CD14-positive monocyte (primary cell): Measurements from ENCODE around the gene TCF25. TPM values are rescaled to one million over a fixed set of nuclear protein-coding genes. Genes with fewer than 3 reads are reported as not detected.

Experiments
- DNase-seq, 3 donors: peaks; one replicate each; pipeline ENCODE4 v3.0.0-alpha.2; 2011 to 2022
- H2AFZ ChIP-seq: 2 replicates; pipeline ENCODE4 v1.6.0; 2012; ENCODE audit warnings: mild to moderate bottlenecking, low read depth, low read length, inconsistent platforms; ENCODE audit not compliant: insufficient read depth, poor library complexity, severe bottlenecking
- H3K27ac ChIP-seq, 2 donors: 1 replicate in 1 of 2; 2 replicates in 1 of 2; pipeline ENCODE4 v1.5.1; 2012 to 2013; ENCODE audit warnings: low read length in 2 of 2, control low read depth in 1 of 2, inconsistent platforms in 1 of 2, low read depth in 1 of 2, mild to moderate bottlenecking in 1 of 2
- H3K27me3 ChIP-seq, 2 donors: one replicate each; pipeline versions ENCODE4 v1.6.0 to v1.6.1; 2011 to 2013; ENCODE audit warnings: low read length in 2 of 2; ENCODE audit not compliant: control insufficient read depth in 2 of 2, insufficient read depth in 2 of 2
- H3K36me3 ChIP-seq, 2 donors: replicated peaks in 1 of 2; 1 replicate in 1 of 2; 2 replicates in 1 of 2; pipeline versions ENCODE4 v1.5.1 to v1.6.1; 2012 to 2013; ENCODE audit warnings: low read length in 2 of 2, control low read depth in 1 of 2, inconsistent platforms in 1 of 2, mild to moderate bottlenecking in 1 of 2; ENCODE audit not compliant: insufficient read depth in 2 of 2, control insufficient read depth in 1 of 2
- H3K4me1 ChIP-seq, 2 donors: 1 replicate in 1 of 2; 2 replicates in 1 of 2; pipeline versions ENCODE4 v1.5.1 to v1.6.1; 2012 to 2013; ENCODE audit warnings: low read length in 2 of 2, control low read depth in 1 of 2, inconsistent platforms in 1 of 2, mild to moderate bottlenecking in 1 of 2, moderate library complexity in 1 of 2; ENCODE audit not compliant: insufficient read depth in 2 of 2, control insufficient read depth in 1 of 2
- H3K4me2 ChIP-seq: replicated peaks from 2 replicates; pipeline ENCODE3; 2012; ENCODE audit warnings: low read length, moderate library complexity, mild to moderate bottlenecking; ENCODE audit not compliant: poor library complexity, severe bottlenecking; ENCODE audit errors: extremely low read depth
- H3K4me3 ChIP-seq, 3 experiments: fragments of 200-600 bp in 1 of 3; sonication (generic) in 1 of 3; replicated peaks in 1 of 3; 1 replicate in 2 of 3; 2 replicates in 1 of 3; pipeline ENCODE4 v1.5.1; 2011 to 2013; ENCODE audit warnings: low read length in 3 of 3, mild to moderate bottlenecking in 3 of 3, control low read depth in 2 of 3, low read depth in 2 of 3, inconsistent platforms in 1 of 3, moderate library complexity in 1 of 3
- H3K79me2 ChIP-seq: 2 replicates; pipeline ENCODE4 v1.6.0; 2012; ENCODE audit warnings: mild to moderate bottlenecking, control low read depth, inconsistent platforms, low read length, moderate library complexity; ENCODE audit not compliant: insufficient read depth
- H3K9ac ChIP-seq: 2 replicates; pipeline ENCODE4 v1.6.0; 2017; ENCODE audit warnings: low read length, mild to moderate bottlenecking; ENCODE audit not compliant: insufficient read depth, poor library complexity, severe bottlenecking
- H3K9me3 ChIP-seq, 2 donors: replicated peaks in 1 of 2; 1 replicate in 1 of 2; 2 replicates in 1 of 2; pipeline versions ENCODE4 v1.5.1 to v1.6.1; 2012 to 2013; ENCODE audit warnings: low read length in 2 of 2, control low read depth in 1 of 2; ENCODE audit not compliant: control insufficient read depth in 1 of 2, insufficient read depth in 1 of 2
- H4K20me1 ChIP-seq: 2 replicates; pipeline ENCODE4 v1.6.0; 2012; ENCODE audit warnings: mild to moderate bottlenecking, low read length, control low read depth, moderate library complexity; ENCODE audit not compliant: insufficient read depth
- H3K27ac Mint-ChIP-seq, 7 donors: one replicate each; pipeline ENCODE4 v1.8.0; 2020; ENCODE audit warnings: mild to moderate bottlenecking in 7 of 7, mixed read lengths in 7 of 7, moderate library complexity in 6 of 7, inconsistent platforms in 2 of 7
- H3K27me3 Mint-ChIP-seq, 3 donors: one replicate each; pipeline ENCODE4 v1.8.0; 2021 to 2022; ENCODE audit warnings: low read depth in 3 of 3, mild to moderate bottlenecking in 3 of 3, mixed read lengths in 3 of 3, moderate library complexity in 3 of 3, inconsistent platforms in 1 of 3
- H3K36me3 Mint-ChIP-seq, 2 donors: one replicate each; pipeline ENCODE4 v1.8.0; 2020; ENCODE audit warnings: mixed read lengths in 2 of 2, inconsistent platforms in 1 of 2, mild to moderate bottlenecking in 1 of 2
- H3K4me1 Mint-ChIP-seq: one replicate; pipeline ENCODE4 v1.8.0; 2020; ENCODE audit warnings: mild to moderate bottlenecking, mixed read lengths
- H3K4me3 Mint-ChIP-seq, 2 donors: one replicate each; pipeline ENCODE4 v1.8.0; 2020; ENCODE audit warnings: mild to moderate bottlenecking in 2 of 2, mixed read lengths in 2 of 2, moderate library complexity in 1 of 2
- H3K9me3 Mint-ChIP-seq, 7 donors: one replicate each; pipeline ENCODE4 v1.8.0; 2020 to 2022; ENCODE audit warnings: mixed read lengths in 7 of 7, mild to moderate bottlenecking in 6 of 7, moderate library complexity in 6 of 7, inconsistent platforms in 2 of 7
- WGBS: methylation state at CpG from one replicate; pipeline ENCODE4 v1.1.5; 2013; ENCODE audit warnings: missing lambda C conversion rate; ENCODE audit not compliant: insufficient coverage; 5-methylcytosine and 5-hydroxymethylcytosine counted together
- intact Hi-C, 2 donors: fragments of 100-400 bp; cut with micrococcal nuclease; formaldehyde crosslinking; loops; one replicate each; pipeline versions ENCODE4 v1.15.0 to v1.15.1; 2023
- polyA plus RNA-seq, 3 donors: library from polyadenylated mRNA; depleted of rRNA in 1 of 3; unstranded in 2 of 3; stranded (reverse) in 1 of 3; fragments of 300-500 nt in 2 of 3; fragments of >200 nt in 1 of 3; fragmentation: Illumina TruSeq in 2 of 3; gene quantifications; 1 replicate in 2 of 3; 2 replicates in 1 of 3; pipeline ENCODE4 v1.2.3, GENCODE V29; 2012 to 2021
- TF ChIP-seq, protein P1 (sequence below): fragments of 200-600 bp; IDR thresholded peaks from one replicate; pipeline ENCODE4 v1.8.0; 2022; ENCODE audit warnings: antibody characterized with exemption, mild to moderate bottlenecking

TCF25 gene
- polyA plus RNA-seq, 3 donors = 98.0 to 231 (median 114) TPM

- H3K79me2 ChIP-seq = no peaks in the 10 kb centered on the region
- WGBS = 92% methylated on average over 15 of the region's 17 CpGs
- H3K9me3 ChIP-seq = peaks cover 6 to 21% of the 10 kb centered on the region in 2 donors
- Mint-ChIP-seq H3K27me3 (peaks cover 6 to 8% (median 7%) of the 10 kb centered on the region in 3 donors), H3K27ac (peak overlapping the region in 5 of 7 donors; percentile 60 to 93 (median 90)), H3K4me1 (peaks cover 19% of the 10 kb centered on the region), H3K9me3 (peaks cover 14 to 23% (median 20%) of the 10 kb centered on the region in 7 donors), H3K36me3 (no peaks in the 10 kb centered on the region), H3K4me3 (peak overlapping the region; percentile 71 to 89)
- no peaks in the 10 kb centered on the region for H4K20me1 ChIP-seq
- H3K9ac ChIP-seq = no peak overlapping the region
- H3K4me1 ChIP-seq = peaks cover 16 to 22% of the 10 kb centered on the region in 2 donors
- peak overlapping the region; percentile 76 for H2AFZ ChIP-seq
- no peaks in the 10 kb centered on the region for H3K36me3 ChIP-seq
- TF ChIP-seq, protein P1, sequence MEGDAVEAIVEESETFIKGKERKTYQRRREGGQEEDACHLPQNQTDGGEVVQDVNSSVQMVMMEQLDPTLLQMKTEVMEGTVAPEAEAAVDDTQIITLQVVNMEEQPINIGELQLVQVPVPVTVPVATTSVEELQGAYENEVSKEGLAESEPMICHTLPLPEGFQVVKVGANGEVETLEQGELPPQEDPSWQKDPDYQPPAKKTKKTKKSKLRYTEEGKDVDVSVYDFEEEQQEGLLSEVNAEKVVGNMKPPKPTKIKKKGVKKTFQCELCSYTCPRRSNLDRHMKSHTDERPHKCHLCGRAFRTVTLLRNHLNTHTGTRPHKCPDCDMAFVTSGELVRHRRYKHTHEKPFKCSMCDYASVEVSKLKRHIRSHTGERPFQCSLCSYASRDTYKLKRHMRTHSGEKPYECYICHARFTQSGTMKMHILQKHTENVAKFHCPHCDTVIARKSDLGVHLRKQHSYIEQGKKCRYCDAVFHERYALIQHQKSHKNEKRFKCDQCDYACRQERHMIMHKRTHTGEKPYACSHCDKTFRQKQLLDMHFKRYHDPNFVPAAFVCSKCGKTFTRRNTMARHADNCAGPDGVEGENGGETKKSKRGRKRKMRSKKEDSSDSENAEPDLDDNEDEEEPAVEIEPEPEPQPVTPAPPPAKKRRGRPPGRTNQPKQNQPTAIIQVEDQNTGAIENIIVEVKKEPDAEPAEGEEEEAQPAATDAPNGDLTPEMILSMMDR = no peak
- intact Hi-C loops = no loop called here
- H3K27ac ChIP-seq = peak overlapping the region in 1 of 2 donors; percentile 75
- H3K27me3 ChIP-seq = no peaks in the 10 kb centered on the region
- peak overlapping the region in 1 of 3 experiments; percentile 56 for H3K4me3 ChIP-seq
- no peak for DNase-seq
- peak overlapping the region; percentile 53 for H3K4me2 ChIP-seq
Measured at GRCh38 chr16:89837014-89837546, 36.3 kb upstream of the TCF25 start.

DNA sequence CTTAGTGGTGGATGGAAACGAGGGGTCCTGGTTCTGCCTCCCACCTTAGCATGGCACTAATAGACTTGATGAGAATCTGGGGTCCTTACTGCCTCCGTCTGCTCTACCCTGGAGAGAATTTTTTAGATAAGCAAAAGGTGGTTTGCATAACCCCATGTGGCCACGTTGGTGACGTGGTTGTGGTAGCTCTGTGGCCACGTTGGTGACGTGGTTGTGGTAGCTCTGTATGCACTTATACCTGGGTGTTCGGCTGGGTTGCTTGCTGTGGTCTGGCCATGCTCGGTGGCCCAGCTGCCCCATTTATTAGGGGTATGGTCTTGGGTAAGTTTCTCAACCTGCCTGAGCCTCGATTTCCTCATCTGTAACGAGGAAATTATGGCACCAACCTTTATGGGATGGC is 32.1 kb upstream of the TCF25 start:
- no peaks in the 10 kb centered on the region for H3K9me3 ChIP-seq
- H3K36me3 ChIP-seq = no peaks in the 10 kb centered on the region
- Mint-ChIP-seq H3K27me3 (peaks cover 6 to 19% (median 9%) of the 10 kb centered on the region in 3 donors), H3K27ac (no peak overlapping the region), H3K4me3 (no peak overlapping the region), H3K36me3 (no peaks in the 10 kb centered on the region), H3K9me3 (no peaks in the 10 kb centered on the region), H3K4me1 (peaks cover 26% of the 10 kb centered on the region)
- no peak for DNase-seq
- H3K79me2 ChIP-seq = no peaks in the 10 kb centered on the region
- intact Hi-C loops = no loop called here
- TF ChIP-seq, protein P1 = no peak
- H3K4me2 ChIP-seq = no peak overlapping the region
- no peaks in the 10 kb centered on the region for H3K27me3 ChIP-seq
- no peak overlapping the region for H3K27ac ChIP-seq
- H3K4me1 ChIP-seq = peaks cover 16 to 22% of the 10 kb centered on the region in 2 donors
- H4K20me1 ChIP-seq = no peaks in the 10 kb centered on the region
- H2AFZ ChIP-seq = no peak overlapping the region
- no peak overlapping the region for H3K9ac ChIP-seq
- H3K4me3 ChIP-seq = no peak overlapping the region
- 60% methylated on average over 9 of the region's 10 CpGs for WGBS
